Astrocyte (in vitro differentiated cells and primary cell): ENCODE data around the gene DUSP10. TPM values are rescaled to one million over a fixed set of nuclear protein-coding genes. Genes with fewer than 3 reads are reported as not detected.
A peak's percentile ranks its signal among the peaks of the same experiment; 100 is the strongest.

Source experiments
- DNase-seq: peaks from one replicate; pipeline ENCODE4 v3.0.0-alpha.2; 2010; ENCODE audit warnings: low read depth
- FAIRE-seq: peaks from 2 replicates; lab custom pipeline; 2011; peaks lifted over from hg19 to GRCh38; lab: Jason Lieb, UNC
- H2AFZ ChIP-seq: 2 replicates; pipeline ENCODE4 v1.6.0; 2012; ENCODE audit warnings: low read depth, low read length, inconsistent platforms
- H3K27ac ChIP-seq: 2 replicates; pipeline ENCODE4 v1.5.1; 2011; ENCODE audit warnings: low read depth, low read length, inconsistent platforms
- H3K27me3 ChIP-seq: 2 replicates; pipeline ENCODE4 v1.6.0; 2011; ENCODE audit warnings: low read length, inconsistent platforms; ENCODE audit not compliant: insufficient read depth
- H3K36me3 ChIP-seq: 2 replicates; pipeline ENCODE4 v1.5.1; 2011; ENCODE audit warnings: low read length, inconsistent platforms; ENCODE audit not compliant: insufficient read depth
- H3K4me1 ChIP-seq: 2 replicates; pipeline ENCODE4 v1.5.1; 2011; ENCODE audit warnings: low read length, inconsistent platforms; ENCODE audit not compliant: insufficient read depth
- H3K4me2 ChIP-seq: 2 replicates; pipeline ENCODE4 v1.6.0; 2012; ENCODE audit warnings: low read length, inconsistent platforms
- H3K4me3 ChIP-seq: 2 replicates; pipeline ENCODE4 v1.5.1; 2011; ENCODE audit warnings: low read depth, mild to moderate bottlenecking, low read length, inconsistent platforms; ENCODE audit not compliant: insufficient read depth
- H3K79me2 ChIP-seq: 2 replicates; pipeline ENCODE4 v1.6.0; 2012; ENCODE audit warnings: mild to moderate bottlenecking, low read length, inconsistent platforms; ENCODE audit not compliant: insufficient read depth
- H3K9ac ChIP-seq: 2 replicates; pipeline ENCODE4 v1.6.0; 2012; ENCODE audit warnings: mild to moderate bottlenecking, low read length, inconsistent platforms
- H3K9me3 ChIP-seq: 2 replicates; pipeline ENCODE4 v1.5.1; 2012; ENCODE audit warnings: low read depth, mild to moderate bottlenecking, low read length, inconsistent platforms; ENCODE audit not compliant: insufficient read depth
- H4K20me1 ChIP-seq: 2 replicates; pipeline ENCODE4 v1.6.0; 2012; ENCODE audit warnings: low read length, inconsistent platforms; ENCODE audit not compliant: insufficient read depth
- H3K27ac Mint-ChIP-seq: one replicate; pipeline ENCODE4 v1.8.0; 2021; ENCODE audit warnings: mild to moderate bottlenecking, mixed read lengths; ENCODE audit not compliant: unreplicated experiment
- H3K27me3 Mint-ChIP-seq: one replicate; pipeline ENCODE4 v1.8.0; 2021; ENCODE audit warnings: low read depth, mixed read lengths; ENCODE audit not compliant: unreplicated experiment
- H3K36me3 Mint-ChIP-seq: one replicate; pipeline ENCODE4 v1.8.0; 2021; ENCODE audit warnings: low read depth, mixed read lengths; ENCODE audit not compliant: unreplicated experiment
- H3K4me1 Mint-ChIP-seq: one replicate; pipeline ENCODE4 v1.8.0; 2021; ENCODE audit warnings: low read depth, mixed read lengths; ENCODE audit not compliant: unreplicated experiment
- H3K4me3 Mint-ChIP-seq: one replicate; pipeline ENCODE4 v1.8.0; 2021; ENCODE audit warnings: mild to moderate bottlenecking, moderate library complexity, mixed read lengths; ENCODE audit not compliant: unreplicated experiment
- H3K9me3 Mint-ChIP-seq: one replicate; pipeline ENCODE4 v1.8.0; 2021; ENCODE audit warnings: mild to moderate bottlenecking, mixed read lengths; ENCODE audit not compliant: unreplicated experiment
- EZH2 ChIP-seq: IDR thresholded peaks from 2 replicates; pipeline ENCODE4 v1.6.1; 2012; ENCODE audit warnings: mild to moderate bottlenecking, low read length, inconsistent platforms; ENCODE audit not compliant: insufficient read depth
- total RNA-seq: library from RNA; stranded (reverse); gene quantifications from 2 replicates; pipeline ENCODE4 v1.2.1, GENCODE V29; 2021
- TF ChIP-seq, protein P1 (sequence below): IDR thresholded peaks from 2 replicates; pipeline ENCODE4 v1.5.1; 2011; ENCODE audit warnings: low read depth, mild to moderate bottlenecking, inconsistent platforms, low read length, moderate library complexity; ENCODE audit not compliant: insufficient read depth

DUSP10 gene
- total RNA-seq, 1 donor from 2014 or later, result 45.8 TPM

DNA sequence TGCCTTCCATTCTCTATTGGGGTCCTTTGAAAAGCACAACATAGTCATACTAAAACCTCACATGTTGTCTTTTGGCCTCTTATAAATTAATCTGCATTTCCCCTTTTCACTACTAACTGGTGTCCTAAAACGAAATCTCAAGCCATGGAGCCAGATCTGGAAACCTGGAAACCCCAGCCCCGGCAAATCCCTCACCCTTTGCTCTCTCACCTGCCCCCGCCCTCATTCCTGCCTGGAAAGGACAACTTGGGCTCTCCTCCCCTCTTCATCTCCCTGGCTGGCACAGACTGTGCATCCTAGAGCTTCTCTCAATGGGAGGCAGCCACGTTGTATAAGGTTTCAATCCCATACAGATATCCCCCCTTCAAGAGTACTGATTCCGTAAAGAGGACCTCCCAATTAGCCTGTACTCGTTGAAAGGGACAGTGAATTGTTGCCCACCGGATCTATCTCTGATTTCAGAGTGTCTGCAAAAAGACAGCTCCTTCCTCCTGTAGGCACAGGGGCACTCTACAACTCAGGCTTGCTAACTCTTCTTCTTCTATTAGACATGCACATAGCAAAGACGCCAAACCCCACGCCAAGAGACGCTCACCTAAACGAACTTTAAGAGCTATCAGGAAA is 1.4 kb downstream of the DUSP10 start:
- H3K4me1 Mint-ChIP-seq, result peaks cover 34% of the 10 kb centered on the region
- Histone ChIP-seq H2AFZ (peak overlapping the region; percentile 64), H3K27me3 (no peaks in the 10 kb centered on the region), H3K4me2 (peak overlapping the region; percentile 98), H3K9ac (peak overlapping the region; percentile 99), H4K20me1 (peaks cover 53% of the 10 kb centered on the region), H3K9me3 (no peaks in the 10 kb centered on the region), H3K79me2 (peaks cover 62% of the 10 kb centered on the region), H3K36me3 (peaks cover 5% of the 10 kb centered on the region), H3K4me3 (peak overlapping the region; percentile 100), H3K27ac (peak overlapping the region; percentile 97), H3K4me1 (peaks cover 7% of the 10 kb centered on the region)
- H3K27me3 Mint-ChIP-seq, result no peaks in the 10 kb centered on the region
- H3K36me3 Mint-ChIP-seq, result peaks cover 40% of the 10 kb centered on the region
- H3K27ac Mint-ChIP-seq, result no peak overlapping the region
- H3K4me3 Mint-ChIP-seq, result no peak overlapping the region
- DNase-seq, result no peak
- no peaks in the 10 kb centered on the region for H3K9me3 Mint-ChIP-seq
- FAIRE-seq, result no peak
- TF ChIP-seq, protein P1, sequence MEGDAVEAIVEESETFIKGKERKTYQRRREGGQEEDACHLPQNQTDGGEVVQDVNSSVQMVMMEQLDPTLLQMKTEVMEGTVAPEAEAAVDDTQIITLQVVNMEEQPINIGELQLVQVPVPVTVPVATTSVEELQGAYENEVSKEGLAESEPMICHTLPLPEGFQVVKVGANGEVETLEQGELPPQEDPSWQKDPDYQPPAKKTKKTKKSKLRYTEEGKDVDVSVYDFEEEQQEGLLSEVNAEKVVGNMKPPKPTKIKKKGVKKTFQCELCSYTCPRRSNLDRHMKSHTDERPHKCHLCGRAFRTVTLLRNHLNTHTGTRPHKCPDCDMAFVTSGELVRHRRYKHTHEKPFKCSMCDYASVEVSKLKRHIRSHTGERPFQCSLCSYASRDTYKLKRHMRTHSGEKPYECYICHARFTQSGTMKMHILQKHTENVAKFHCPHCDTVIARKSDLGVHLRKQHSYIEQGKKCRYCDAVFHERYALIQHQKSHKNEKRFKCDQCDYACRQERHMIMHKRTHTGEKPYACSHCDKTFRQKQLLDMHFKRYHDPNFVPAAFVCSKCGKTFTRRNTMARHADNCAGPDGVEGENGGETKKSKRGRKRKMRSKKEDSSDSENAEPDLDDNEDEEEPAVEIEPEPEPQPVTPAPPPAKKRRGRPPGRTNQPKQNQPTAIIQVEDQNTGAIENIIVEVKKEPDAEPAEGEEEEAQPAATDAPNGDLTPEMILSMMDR, result no peak
- no peak for TF ChIP-seq EZH2

DNA sequence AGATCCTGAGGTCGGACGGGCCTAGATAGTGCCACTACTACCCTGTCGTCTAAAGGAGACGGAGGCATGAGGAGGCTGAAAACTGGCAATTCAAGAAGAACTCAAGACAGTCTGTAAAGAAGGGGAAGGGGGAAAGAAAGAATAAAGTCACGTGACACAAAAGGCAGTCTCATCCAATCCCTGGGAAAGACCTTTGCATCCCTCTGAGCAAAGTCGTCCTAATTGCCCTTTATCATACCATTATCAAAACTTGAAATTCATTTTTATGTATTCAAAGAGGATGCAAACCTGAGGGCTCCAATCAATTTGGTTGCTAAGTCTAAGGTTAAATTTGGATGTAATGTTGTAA is 2.2 kb downstream of the DUSP10 start:
- H3K36me3 Mint-ChIP-seq, result peaks cover 42% of the 10 kb centered on the region
- H3K27ac Mint-ChIP-seq, result no peak overlapping the region
- H3K9me3 ChIP-seq, result no peaks in the 10 kb centered on the region
- peaks cover 38% of the 10 kb centered on the region for H3K4me1 Mint-ChIP-seq
- DNase-seq (no peak), FAIRE-seq (no peak)
- H3K27ac ChIP-seq, result no peak overlapping the region
- peaks cover 5% of the 10 kb centered on the region for H3K36me3 ChIP-seq
- peak overlapping the region; percentile 99 for H3K9ac ChIP-seq
- no peaks in the 10 kb centered on the region for H3K27me3 Mint-ChIP-seq
- peak overlapping the region; percentile 98 for H3K4me2 ChIP-seq
- H3K9me3 Mint-ChIP-seq, result no peaks in the 10 kb centered on the region
- no peaks in the 10 kb centered on the region for H3K27me3 ChIP-seq
- H2AFZ ChIP-seq, result no peak overlapping the region
- peaks cover 7% of the 10 kb centered on the region for H3K4me1 ChIP-seq
- no peak for TF ChIP-seq EZH2
- TF ChIP-seq, protein P1, result no peak
- no peak overlapping the region for H3K4me3 Mint-ChIP-seq
- H3K4me3 ChIP-seq, result peak overlapping the region; percentile 100
- H4K20me1 ChIP-seq, result peaks cover 58% of the 10 kb centered on the region
- peaks cover 68% of the 10 kb centered on the region for H3K79me2 ChIP-seq

DNA sequence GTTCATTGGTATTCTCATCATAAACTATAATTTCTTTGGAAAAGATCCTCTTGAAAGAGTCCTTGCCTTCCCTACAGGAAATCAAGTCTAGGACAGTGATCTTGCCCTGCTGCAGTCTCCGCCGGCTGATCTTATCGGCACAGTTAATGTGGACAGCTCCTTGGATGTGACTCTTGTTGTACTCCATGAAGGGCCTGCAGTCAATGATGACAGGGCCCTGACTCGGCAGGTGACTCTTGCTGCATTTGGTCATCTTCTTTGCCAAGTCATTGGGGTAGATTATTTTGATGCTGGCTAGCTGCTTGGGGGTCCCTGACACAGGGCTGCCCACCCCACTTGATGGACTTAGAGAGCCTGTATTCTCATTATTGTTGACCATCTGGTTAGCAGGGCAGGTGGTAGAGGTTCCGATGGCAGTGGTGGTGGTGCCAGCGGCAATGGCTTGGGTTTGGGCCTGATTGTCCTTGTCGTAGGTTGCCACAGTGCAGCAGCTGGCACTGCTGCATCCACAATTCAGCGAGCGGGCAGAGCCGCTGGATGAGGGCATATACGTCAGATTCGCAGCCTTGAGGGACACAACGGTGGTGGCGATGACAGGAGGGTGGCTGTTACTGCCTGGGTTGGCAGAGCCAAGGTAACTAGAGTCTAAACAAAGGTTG is 2.7 kb downstream of the DUSP10 start:
- H3K4me1 Mint-ChIP-seq, result peaks cover 37% of the 10 kb centered on the region
- peak overlapping the region; percentile 98 for H3K4me2 ChIP-seq

More for the DNA sequence above, 2.7 kb downstream of the DUSP10 start:
- no peak overlapping the region for H3K27ac ChIP-seq
- H3K9ac ChIP-seq, result no peak overlapping the region
- Mint-ChIP-seq H3K36me3 (peaks cover 42% of the 10 kb centered on the region), H3K27me3 (no peaks in the 10 kb centered on the region), H3K9me3 (no peaks in the 10 kb centered on the region), H3K27ac (peak overlapping the region; percentile 53), H3K4me3 (no peak overlapping the region)
- H3K4me3 ChIP-seq, result peak overlapping the region; percentile 100
- H4K20me1 ChIP-seq, result peaks cover 62% of the 10 kb centered on the region
- H3K36me3 ChIP-seq, result peaks cover 5% of the 10 kb centered on the region
- no peak overlapping the region for H2AFZ ChIP-seq
- TF ChIP-seq, protein P1, result no peak
- no peak for TF ChIP-seq EZH2
- no peaks in the 10 kb centered on the region for H3K27me3 ChIP-seq
- DNase-seq (no peak), FAIRE-seq (no peak)
- peaks cover 7% of the 10 kb centered on the region for H3K4me1 ChIP-seq
- peaks cover 73% of the 10 kb centered on the region for H3K79me2 ChIP-seq
- H3K9me3 ChIP-seq, result no peaks in the 10 kb centered on the region
